ENCODE data around the gene ANKRD33.

ANKRD33 gene

DNA sequence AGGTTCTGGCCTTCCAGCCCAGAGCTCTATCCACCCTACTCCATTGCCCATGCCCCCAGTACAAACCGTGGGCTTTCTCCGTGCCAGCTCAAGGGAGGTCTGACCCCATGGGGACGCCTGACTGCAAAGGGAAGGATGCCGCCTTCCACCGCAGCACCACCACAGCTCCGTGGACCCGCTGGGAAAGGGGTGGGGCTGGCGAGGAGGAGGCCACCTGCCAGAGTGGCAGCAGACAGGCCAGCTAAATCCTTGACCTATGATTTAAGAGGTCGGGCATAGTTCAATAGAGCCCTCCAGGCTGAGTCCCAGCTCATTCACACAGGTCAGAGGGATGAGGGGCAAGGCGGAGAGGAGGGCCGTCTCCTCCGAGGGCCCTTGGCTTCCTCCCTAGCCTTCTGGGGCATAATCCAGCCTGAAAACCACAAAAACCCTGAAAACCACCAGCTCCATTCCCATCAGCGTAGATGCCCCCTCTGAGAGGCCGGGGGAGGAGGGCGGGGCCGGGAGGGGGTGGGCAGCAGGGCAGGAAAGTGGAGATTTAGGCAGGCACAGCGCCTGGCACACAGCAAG is 24.5 kb upstream of the ANKRD33 start:
- TF ChIP-seq, protein P1, sequence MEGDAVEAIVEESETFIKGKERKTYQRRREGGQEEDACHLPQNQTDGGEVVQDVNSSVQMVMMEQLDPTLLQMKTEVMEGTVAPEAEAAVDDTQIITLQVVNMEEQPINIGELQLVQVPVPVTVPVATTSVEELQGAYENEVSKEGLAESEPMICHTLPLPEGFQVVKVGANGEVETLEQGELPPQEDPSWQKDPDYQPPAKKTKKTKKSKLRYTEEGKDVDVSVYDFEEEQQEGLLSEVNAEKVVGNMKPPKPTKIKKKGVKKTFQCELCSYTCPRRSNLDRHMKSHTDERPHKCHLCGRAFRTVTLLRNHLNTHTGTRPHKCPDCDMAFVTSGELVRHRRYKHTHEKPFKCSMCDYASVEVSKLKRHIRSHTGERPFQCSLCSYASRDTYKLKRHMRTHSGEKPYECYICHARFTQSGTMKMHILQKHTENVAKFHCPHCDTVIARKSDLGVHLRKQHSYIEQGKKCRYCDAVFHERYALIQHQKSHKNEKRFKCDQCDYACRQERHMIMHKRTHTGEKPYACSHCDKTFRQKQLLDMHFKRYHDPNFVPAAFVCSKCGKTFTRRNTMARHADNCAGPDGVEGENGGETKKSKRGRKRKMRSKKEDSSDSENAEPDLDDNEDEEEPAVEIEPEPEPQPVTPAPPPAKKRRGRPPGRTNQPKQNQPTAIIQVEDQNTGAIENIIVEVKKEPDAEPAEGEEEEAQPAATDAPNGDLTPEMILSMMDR (IDR thresholded peaks at IDR 0.05; ENCODE audit: insufficient read depth, missing control alignments) = no peak
- no peak for DNase-seq (ENCODE audit: insufficient read length, low spot score)
- FAIRE-seq = no peak

DNA sequence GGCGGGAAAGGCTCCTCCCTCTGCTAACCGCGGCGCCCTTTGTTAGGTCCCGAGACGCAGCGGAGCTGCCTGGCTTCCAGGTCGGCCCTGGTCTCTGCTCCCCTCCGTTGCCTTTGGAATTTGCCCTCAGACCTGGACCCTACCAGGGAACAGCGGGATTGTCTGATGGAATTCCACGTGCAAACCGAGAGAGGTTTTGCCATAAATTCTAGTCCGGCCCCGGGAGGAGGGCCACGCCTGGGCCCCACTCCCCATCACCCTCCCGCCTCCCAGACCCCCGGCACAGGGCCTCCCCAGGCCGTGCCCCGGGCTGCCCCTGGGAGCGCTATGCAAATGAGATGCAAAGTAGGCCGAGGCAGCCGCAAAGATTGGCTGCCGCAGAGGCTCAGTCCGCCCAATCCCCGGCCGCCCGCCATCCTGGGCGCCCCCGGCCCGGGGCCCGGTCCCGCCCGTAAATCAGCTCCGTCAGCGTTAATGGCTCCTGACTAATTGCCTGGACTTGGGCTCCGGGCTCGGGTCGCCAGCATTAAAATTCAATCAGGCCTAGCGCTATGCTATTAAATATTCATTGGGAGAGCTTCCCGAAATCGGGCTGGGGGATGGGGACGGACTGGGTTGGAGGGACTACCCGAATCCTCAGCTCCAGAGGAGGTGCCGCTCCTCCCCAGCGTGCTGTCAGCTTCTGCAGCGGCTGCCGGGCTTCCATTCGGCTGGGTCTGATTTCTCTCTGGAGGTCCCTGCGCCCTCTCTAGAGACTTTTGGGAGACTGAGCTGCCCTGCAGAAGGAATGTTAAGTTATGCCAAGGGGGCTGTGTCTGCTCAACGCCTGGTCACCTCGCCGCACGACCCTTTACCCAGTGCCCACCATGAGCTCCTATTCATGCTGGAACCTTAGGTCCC is 23.7 kb upstream of the ANKRD33 start:
- FAIRE-seq (no peak), DNase-seq (ENCODE audit: insufficient read length, low spot score) (no peak)

DNA sequence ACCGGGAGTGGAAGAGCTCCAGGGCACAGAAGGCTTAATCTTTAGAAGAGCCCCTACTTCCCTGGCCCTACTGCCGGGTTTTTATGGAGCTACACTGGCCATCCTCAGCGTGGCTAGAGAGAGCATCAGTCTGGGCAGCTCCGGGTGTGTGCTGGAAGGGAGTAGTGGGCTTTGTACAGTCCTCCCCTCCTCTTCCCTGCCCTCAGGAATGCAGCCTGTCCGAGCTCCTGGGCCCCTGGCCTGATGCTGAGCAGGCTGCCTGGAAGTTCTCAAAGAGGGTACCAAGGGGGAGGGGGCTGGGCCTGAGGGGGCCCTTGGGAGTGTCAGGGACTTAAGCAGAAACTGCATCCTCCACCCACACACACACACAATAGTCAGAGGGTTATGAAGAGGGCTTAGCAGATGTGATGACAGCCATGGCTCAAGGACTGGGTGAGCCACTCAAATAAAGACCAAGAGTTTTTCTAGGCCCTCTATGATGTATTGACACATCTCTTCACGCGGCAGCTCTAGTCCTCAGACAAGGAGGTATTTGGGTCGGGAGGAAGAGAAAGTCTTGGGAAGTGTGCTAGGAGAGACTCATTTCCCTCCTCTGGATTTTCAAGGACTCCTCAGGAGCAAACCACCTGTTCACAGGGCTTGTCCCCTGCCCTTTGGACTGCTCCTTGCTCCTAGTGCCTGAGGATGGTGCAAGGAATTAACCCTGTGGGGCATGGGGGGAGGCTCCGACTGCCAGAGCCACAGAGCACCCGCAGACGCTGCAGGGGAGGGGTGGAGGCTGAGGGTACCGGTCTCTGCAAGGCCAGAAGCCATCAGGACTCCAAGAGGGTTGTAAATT is 22.9 kb upstream of the ANKRD33 start:
- TF ChIP-seq, protein P1 (IDR thresholded peaks at IDR 0.05; ENCODE audit: insufficient read depth, missing control alignments) = no peak
- peak; percentile 19 for DNase-seq (ENCODE audit: insufficient read length, low spot score)
- FAIRE-seq = no peak

More for the DNA sequence above, 23.7 kb upstream of the ANKRD33 start:
- TF ChIP-seq, protein P1 (IDR thresholded peaks at IDR 0.05; ENCODE audit: insufficient read depth, missing control alignments) = no peak

DNA sequence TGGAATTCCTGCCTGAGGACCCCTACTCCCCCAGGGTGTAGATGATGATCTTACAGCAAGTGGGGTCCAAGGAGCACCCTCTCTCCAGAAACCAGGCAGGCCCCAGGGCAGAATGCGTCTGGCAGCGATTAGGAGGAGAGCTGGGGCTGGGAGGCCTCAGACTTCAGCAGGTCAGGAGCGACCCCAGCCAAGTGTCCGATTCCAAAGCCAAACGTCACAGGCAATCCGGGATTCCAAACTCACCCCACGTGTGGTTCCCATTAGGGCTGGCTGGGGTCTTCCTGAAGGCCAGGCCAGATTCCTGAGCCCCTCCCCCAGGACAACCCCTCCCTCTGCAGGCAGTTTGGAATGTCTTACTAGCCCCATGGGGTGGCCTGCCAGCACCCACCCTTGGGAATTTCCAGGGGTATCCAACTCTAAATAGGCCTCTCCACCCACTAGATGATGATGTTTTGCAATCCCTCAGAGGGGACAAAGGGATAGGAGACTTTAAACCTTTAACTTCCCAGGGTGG is 22.1 kb upstream of the ANKRD33 start:
- no peak for DNase-seq (ENCODE audit: insufficient read length, low spot score)
- no peak for FAIRE-seq
- TF ChIP-seq, protein P1 (IDR thresholded peaks at IDR 0.05; ENCODE audit: insufficient read depth, missing control alignments) = no peak

DNA sequence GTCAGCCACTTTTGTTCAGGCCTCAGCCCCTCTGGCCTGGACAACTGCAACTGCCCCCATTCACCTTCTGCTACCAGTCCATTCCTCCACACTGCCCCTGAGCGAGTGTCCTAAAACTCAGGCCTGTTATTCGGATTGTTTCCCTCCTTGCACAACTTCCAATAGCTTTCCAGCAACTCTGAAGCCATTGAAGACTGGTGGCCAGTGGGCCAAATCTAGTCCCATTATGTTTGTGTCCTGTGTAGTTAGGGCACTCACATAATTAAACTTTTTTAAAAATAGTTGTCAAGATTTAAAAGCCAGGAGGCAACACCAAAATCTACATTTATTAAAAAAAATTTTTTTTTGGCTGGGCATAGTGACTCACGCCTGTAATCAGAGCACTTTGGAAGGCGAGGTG is 21.6 kb upstream of the ANKRD33 start:
- TF ChIP-seq, protein P1 (IDR thresholded peaks at IDR 0.05; ENCODE audit: insufficient read depth, missing control alignments) = no peak
- no peak for FAIRE-seq
- no peak for DNase-seq (ENCODE audit: insufficient read length, low spot score)

DNA sequence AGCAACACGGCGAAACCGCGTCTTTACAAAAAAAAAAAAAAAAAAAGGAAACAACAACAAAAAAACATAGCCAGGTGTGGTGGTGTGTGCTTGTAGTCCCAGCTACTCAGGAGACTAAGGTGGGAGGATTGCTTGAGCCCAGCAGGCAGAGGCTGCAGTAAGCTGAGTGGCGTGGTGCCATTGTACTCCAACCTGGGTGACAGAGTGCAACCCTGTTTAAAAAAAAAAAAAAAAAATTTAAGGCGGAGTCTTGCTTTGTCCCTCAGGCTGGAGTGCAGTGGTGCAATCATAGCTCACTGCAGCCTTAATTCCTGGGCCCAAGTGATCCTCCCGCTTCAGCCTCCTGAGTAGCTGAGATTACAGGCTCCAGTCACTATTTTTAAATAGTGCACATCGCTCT is 21.1 kb upstream of the ANKRD33 start:
- no peak for DNase-seq (ENCODE audit: insufficient read length, low spot score)
- FAIRE-seq = no peak
- TF ChIP-seq, protein P1 (IDR thresholded peaks at IDR 0.05; ENCODE audit: insufficient read depth, missing control alignments) = no peak

Measured in D721Med (cell line).